ENCODE results near the gene PPM1J. TPM values are rescaled to one million over a fixed set of nuclear protein-coding genes. Genes with fewer than 3 reads are reported as not detected.

Gene PPM1J
- total and polyA plus RNA-seq, 2 of the 13 experiments (the other 11 are each of a cell fraction or from before 2014, with no cell fraction given), result 0.07 to 0.22 TPM

DNA sequence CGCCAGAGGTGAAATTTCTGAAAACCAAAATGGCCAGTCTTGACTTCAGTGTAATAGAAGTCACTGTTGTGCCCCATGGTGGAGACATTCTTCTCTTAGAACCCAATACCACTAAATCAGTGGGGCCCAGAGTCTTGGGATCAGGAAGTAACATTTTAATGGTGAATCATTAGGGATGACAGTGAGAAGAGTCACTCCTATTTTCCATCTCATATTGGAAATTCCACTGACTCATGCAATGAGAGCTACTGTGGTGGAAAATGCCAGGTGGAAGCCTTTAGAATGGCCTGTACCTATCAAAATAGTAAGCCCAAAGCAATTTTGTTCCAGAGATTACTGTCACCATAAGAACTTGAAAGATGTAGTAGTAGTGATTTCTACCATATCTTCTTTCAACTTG lies 20.6 kb upstream of the PPM1J start:
- CTCF ChIA-PET (ENCODE audit: low intra/inter-chr PET ratio, low total read pairs), result no interaction called here
- WGBS (ENCODE audit: low lambda C conversion rate), result 100% methylated on average over 1 of the region's 1 CpG
- Histone ChIP-seq H2AFZ (ENCODE audit: low read length) (no peak overlapping the region), H3K36me3 (replicated peaks in 1 of 2; ENCODE audit: control insufficient read depth in 1 of 2, insufficient read depth in 2 of 2, low read length in 2 of 2) (no peaks in the 10 kb centered on the region), H3K4me1 (ENCODE audit: insufficient read depth, low read length) (no peaks in the 10 kb centered on the region), H3K27ac (ENCODE audit: extremely low read length, insufficient read depth, low read length) (no peak overlapping the region), H4K20me1 (ENCODE audit: insufficient read depth, low read length) (no peaks in the 10 kb centered on the region), H3K4me3 (replicated peaks in 1 of 3; ENCODE audit: insufficient read depth in 1 of 3, low read depth in 2 of 3, low read length in 3 of 3) (no peak overlapping the region), H3K4me2 (ENCODE audit: low read depth, low read length) (no peak overlapping the region), H3K79me2 (ENCODE audit: insufficient read depth, low read length) (no peaks in the 10 kb centered on the region), H3K27me3 (ENCODE audit: control insufficient read depth in 1 of 2, insufficient read depth in 2 of 2, low read length in 2 of 2) (no peaks in the 10 kb centered on the region), H3K9ac (ENCODE audit: insufficient read depth, low read depth, low read length) (no peak overlapping the region), H3K9me3 (ENCODE audit: low read length) (no peaks in the 10 kb centered on the region)
- TF ChIP-seq ATRX (CRISPR knock-in tag; IDR thresholded peaks at IDR 0.05; ENCODE audit: borderline replicate concordance), result no peak
- no peak for TF ChIP-seq SRY (CRISPR knock-in tag; IDR thresholded peaks at IDR 0.05)
- TF ChIP-seq SMAD3 (CRISPR knock-in tag; IDR thresholded peaks at IDR 0.05), result no peak
- TF ChIP-seq, protein P1, sequence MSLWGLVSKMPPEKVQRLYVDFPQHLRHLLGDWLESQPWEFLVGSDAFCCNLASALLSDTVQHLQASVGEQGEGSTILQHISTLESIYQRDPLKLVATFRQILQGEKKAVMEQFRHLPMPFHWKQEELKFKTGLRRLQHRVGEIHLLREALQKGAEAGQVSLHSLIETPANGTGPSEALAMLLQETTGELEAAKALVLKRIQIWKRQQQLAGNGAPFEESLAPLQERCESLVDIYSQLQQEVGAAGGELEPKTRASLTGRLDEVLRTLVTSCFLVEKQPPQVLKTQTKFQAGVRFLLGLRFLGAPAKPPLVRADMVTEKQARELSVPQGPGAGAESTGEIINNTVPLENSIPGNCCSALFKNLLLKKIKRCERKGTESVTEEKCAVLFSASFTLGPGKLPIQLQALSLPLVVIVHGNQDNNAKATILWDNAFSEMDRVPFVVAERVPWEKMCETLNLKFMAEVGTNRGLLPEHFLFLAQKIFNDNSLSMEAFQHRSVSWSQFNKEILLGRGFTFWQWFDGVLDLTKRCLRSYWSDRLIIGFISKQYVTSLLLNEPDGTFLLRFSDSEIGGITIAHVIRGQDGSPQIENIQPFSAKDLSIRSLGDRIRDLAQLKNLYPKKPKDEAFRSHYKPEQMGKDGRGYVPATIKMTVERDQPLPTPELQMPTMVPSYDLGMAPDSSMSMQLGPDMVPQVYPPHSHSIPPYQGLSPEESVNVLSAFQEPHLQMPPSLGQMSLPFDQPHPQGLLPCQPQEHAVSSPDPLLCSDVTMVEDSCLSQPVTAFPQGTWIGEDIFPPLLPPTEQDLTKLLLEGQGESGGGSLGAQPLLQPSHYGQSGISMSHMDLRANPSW (CRISPR knock-in tag; IDR thresholded peaks at IDR 0.05; ENCODE audit: borderline replicate concordance), result no peak
- no peak for TF ChIP-seq ZNF615 (CRISPR knock-in tag; IDR thresholded peaks at IDR 0.05; ENCODE audit: borderline replicate concordance)
- no peak for TF ChIP-seq ZNF367 (CRISPR knock-in tag; IDR thresholded peaks at IDR 0.05; ENCODE audit: borderline replicate concordance)
- TF ChIP-seq, protein P2, sequence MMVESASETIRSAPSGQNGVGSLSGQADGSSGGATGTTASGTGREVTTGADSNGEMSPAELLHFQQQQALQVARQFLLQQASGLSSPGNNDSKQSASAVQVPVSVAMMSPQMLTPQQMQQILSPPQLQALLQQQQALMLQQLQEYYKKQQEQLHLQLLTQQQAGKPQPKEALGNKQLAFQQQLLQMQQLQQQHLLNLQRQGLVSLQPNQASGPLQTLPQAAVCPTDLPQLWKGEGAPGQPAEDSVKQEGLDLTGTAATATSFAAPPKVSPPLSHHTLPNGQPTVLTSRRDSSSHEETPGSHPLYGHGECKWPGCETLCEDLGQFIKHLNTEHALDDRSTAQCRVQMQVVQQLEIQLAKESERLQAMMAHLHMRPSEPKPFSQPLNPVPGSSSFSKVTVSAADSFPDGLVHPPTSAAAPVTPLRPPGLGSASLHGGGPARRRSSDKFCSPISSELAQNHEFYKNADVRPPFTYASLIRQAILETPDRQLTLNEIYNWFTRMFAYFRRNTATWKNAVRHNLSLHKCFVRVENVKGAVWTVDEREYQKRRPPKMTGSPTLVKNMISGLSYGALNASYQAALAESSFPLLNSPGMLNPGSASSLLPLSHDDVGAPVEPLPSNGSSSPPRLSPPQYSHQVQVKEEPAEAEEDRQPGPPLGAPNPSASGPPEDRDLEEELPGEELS (CRISPR knock-in tag; IDR thresholded peaks at IDR 0.05), result no peak
- no peak for TF ChIP-seq RFX5 (IDR thresholded peaks at IDR 0.05; ENCODE audit: low read depth, low read length)
- TF ChIP-seq SOX6 (IDR thresholded peaks at IDR 0.05), result no peak
- no peak for TF ChIP-seq SOX6 (CRISPR knock-in tag; IDR thresholded peaks at IDR 0.05)
- no peak for TF ChIP-seq ZSCAN20 (CRISPR knock-in tag; IDR thresholded peaks at IDR 0.05; ENCODE audit: borderline replicate concordance)
- TF ChIP-seq U2AF2 (IDR thresholded peaks at IDR 0.05; ENCODE audit: low read depth, low read length), result no peak
- TF ChIP-seq ZNF703 (CRISPR knock-in tag; IDR thresholded peaks at IDR 0.05; ENCODE audit: borderline replicate concordance), result no peak
- no peak for TF ChIP-seq ZNF546 (CRISPR knock-in tag; conservative IDR thresholded peaks at IDR 0.05)
- no peak for TF ChIP-seq ZNF326 (CRISPR knock-in tag; IDR thresholded peaks at IDR 0.05; ENCODE audit: borderline replicate concordance)
- no peak for TF ChIP-seq SIN3B (IDR thresholded peaks at IDR 0.05; ENCODE audit: low read length)
- DNase-seq (ENCODE audit: low spot score) (no peak), FAIRE-seq (no peak), ATAC-seq (no peak)
- in situ Hi-C loops (cut with HindIII; ENCODE audit: extremely low pct_ligation_motif_present, low pct_unique_long_range_greater_than_20kb) (no loop called here), intact Hi-C loops (cut with micrococcal nuclease; ENCODE audit: unreplicated experiment) (no loop called here)
- BruUV-seq (replicated peaks), result no TSS peak
- POLR2A ChIA-PET, result no interaction called here

All from HepG2 (cell line).